ENCODE results near the gene DPYD. TPM values are rescaled to one million over a fixed set of nuclear protein-coding genes. Genes with fewer than 3 reads are reported as not detected.
A peak's percentile ranks its signal among the peaks of the same experiment; 100 is the strongest.

Gene DPYD
- total and polyA plus RNA-seq, 10 of the 15 experiments (the other 5 are each of a cell fraction or from before 2014, with no cell fraction given), result 5.7 to 23.8 (median 10.2) TPM

DNA sequence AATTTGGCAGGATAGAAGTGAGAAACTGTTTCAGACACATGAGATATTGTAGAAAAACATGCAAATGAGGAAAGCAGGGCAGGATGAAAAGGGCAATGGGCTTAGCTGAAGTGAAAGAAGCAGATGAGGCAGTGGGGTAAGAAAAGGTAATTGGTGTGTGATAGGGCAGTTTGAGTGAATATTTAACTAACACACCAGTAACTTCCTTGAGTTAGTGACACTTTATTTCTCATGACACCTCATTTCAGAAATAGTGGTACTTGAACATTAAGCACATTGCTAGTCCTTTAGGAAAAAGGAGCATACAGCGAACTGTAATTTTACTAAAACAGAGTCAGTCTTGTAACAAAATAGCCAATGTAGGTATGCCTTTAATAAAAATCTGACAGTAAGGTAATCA is 415.0 kb downstream of the DPYD start (continued):
- TF ChIP-seq, protein P1, sequence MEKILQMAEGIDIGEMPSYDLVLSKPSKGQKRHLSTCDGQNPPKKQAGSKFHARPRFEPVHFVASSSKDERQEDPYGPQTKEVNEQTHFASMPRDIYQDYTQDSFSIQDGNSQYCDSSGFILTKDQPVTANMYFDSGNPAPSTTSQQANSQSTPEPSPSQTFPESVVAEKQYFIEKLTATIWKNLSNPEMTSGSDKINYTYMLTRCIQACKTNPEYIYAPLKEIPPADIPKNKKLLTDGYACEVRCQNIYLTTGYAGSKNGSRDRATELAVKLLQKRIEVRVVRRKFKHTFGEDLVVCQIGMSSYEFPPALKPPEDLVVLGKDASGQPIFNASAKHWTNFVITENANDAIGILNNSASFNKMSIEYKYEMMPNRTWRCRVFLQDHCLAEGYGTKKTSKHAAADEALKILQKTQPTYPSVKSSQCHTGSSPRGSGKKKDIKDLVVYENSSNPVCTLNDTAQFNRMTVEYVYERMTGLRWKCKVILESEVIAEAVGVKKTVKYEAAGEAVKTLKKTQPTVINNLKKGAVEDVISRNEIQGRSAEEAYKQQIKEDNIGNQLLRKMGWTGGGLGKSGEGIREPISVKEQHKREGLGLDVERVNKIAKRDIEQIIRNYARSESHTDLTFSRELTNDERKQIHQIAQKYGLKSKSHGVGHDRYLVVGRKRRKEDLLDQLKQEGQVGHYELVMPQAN (conservative IDR thresholded peaks at IDR 0.05), result no peak
- TF ChIP-seq ESRRA (IDR thresholded peaks at IDR 0.05; ENCODE audit: low read length), result no peak
- no peak for TF ChIP-seq CHD4 (IDR thresholded peaks at IDR 0.05)
- TF ChIP-seq, protein P2, sequence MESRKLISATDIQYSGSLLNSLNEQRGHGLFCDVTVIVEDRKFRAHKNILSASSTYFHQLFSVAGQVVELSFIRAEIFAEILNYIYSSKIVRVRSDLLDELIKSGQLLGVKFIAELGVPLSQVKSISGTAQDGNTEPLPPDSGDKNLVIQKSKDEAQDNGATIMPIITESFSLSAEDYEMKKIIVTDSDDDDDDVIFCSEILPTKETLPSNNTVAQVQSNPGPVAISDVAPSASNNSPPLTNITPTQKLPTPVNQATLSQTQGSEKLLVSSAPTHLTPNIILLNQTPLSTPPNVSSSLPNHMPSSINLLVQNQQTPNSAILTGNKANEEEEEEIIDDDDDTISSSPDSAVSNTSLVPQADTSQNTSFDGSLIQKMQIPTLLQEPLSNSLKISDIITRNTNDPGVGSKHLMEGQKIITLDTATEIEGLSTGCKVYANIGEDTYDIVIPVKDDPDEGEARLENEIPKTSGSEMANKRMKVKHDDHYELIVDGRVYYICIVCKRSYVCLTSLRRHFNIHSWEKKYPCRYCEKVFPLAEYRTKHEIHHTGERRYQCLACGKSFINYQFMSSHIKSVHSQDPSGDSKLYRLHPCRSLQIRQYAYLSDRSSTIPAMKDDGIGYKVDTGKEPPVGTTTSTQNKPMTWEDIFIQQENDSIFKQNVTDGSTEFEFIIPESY (IDR thresholded peaks at IDR 0.05), result no peak
- TF ChIP-seq, protein P3, sequence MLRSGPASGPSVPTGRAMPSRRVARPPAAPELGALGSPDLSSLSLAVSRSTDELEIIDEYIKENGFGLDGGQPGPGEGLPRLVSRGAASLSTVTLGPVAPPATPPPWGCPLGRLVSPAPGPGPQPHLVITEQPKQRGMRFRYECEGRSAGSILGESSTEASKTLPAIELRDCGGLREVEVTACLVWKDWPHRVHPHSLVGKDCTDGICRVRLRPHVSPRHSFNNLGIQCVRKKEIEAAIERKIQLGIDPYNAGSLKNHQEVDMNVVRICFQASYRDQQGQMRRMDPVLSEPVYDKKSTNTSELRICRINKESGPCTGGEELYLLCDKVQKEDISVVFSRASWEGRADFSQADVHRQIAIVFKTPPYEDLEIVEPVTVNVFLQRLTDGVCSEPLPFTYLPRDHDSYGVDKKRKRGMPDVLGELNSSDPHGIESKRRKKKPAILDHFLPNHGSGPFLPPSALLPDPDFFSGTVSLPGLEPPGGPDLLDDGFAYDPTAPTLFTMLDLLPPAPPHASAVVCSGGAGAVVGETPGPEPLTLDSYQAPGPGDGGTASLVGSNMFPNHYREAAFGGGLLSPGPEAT (IDR thresholded peaks at IDR 0.05; ENCODE audit: low read depth), result peak; percentile 61; the same call in 1 of the 2 replicates
- TF ChIP-seq CREB1 (IDR thresholded peaks at IDR 0.05; ENCODE audit: low read depth), result no peak
- TF ChIP-seq EZH2 (IDR thresholded peaks at IDR 0.05; ENCODE audit: borderline replicate concordance, control insufficient read depth, low read depth, low read length), result no peak
- no peak for TF ChIP-seq ZSCAN29 (IDR thresholded peaks at IDR 0.05)
- no peak for TF ChIP-seq SMAD5 (IDR thresholded peaks at IDR 0.05; ENCODE audit: low read depth)
- TF ChIP-seq, protein P4, sequence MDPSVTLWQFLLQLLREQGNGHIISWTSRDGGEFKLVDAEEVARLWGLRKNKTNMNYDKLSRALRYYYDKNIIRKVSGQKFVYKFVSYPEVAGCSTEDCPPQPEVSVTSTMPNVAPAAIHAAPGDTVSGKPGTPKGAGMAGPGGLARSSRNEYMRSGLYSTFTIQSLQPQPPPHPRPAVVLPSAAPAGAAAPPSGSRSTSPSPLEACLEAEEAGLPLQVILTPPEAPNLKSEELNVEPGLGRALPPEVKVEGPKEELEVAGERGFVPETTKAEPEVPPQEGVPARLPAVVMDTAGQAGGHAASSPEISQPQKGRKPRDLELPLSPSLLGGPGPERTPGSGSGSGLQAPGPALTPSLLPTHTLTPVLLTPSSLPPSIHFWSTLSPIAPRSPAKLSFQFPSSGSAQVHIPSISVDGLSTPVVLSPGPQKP (IDR thresholded peaks at IDR 0.05; ENCODE audit: low read depth, low read length), result no peak
- TF ChIP-seq KLF5 (IDR thresholded peaks at IDR 0.05; ENCODE audit: partially characterized antibody), result no peak
- no peak for TF ChIP-seq TBL1XR1 (IDR thresholded peaks at IDR 0.05; ENCODE audit: low read depth, low read length)
- TF ChIP-seq HDAC2 (IDR thresholded peaks at IDR 0.05), result no peak
- TF ChIP-seq, protein P5, sequence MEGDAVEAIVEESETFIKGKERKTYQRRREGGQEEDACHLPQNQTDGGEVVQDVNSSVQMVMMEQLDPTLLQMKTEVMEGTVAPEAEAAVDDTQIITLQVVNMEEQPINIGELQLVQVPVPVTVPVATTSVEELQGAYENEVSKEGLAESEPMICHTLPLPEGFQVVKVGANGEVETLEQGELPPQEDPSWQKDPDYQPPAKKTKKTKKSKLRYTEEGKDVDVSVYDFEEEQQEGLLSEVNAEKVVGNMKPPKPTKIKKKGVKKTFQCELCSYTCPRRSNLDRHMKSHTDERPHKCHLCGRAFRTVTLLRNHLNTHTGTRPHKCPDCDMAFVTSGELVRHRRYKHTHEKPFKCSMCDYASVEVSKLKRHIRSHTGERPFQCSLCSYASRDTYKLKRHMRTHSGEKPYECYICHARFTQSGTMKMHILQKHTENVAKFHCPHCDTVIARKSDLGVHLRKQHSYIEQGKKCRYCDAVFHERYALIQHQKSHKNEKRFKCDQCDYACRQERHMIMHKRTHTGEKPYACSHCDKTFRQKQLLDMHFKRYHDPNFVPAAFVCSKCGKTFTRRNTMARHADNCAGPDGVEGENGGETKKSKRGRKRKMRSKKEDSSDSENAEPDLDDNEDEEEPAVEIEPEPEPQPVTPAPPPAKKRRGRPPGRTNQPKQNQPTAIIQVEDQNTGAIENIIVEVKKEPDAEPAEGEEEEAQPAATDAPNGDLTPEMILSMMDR (IDR thresholded peaks at IDR 0.05 in 2 of 3, conservative IDR thresholded peaks at IDR 0.05 in 1 of 3; ENCODE audit: control insufficient read depth in 2 of 3, extremely low read depth in 1 of 3, insufficient read depth in 1 of 3, low read depth in 3 of 3, low read length in 3 of 3), result no peak
- TF ChIP-seq MTA3 (IDR thresholded peaks at IDR 0.05; ENCODE audit: borderline replicate concordance, low read length), result no peak
- peak; percentile 28 to 48; a peak in 2 of 4 replicates for TF ChIP-seq EP300 (IDR thresholded peaks at IDR 0.05; ENCODE audit: borderline replicate concordance in 1 of 2, control insufficient read depth in 1 of 2, low read depth in 2 of 2, low read length in 2 of 2)
- TF ChIP-seq, protein P6, sequence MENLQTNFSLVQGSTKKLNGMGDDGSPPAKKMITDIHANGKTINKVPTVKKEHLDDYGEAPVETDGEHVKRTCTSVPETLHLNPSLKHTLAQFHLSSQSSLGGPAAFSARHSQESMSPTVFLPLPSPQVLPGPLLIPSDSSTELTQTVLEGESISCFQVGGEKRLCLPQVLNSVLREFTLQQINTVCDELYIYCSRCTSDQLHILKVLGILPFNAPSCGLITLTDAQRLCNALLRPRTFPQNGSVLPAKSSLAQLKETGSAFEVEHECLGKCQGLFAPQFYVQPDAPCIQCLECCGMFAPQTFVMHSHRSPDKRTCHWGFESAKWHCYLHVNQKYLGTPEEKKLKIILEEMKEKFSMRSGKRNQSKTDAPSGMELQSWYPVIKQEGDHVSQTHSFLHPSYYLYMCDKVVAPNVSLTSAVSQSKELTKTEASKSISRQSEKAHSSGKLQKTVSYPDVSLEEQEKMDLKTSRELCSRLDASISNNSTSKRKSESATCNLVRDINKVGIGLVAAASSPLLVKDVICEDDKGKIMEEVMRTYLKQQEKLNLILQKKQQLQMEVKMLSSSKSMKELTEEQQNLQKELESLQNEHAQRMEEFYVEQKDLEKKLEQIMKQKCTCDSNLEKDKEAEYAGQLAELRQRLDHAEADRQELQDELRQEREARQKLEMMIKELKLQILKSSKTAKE (IDR thresholded peaks at IDR 0.05; ENCODE audit: low read depth, poor library complexity, severe bottlenecking), result peak; percentile 57
- no peak for TF ChIP-seq TCF12 (IDR thresholded peaks at IDR 0.05; ENCODE audit: low read depth, low read length)
- TF ChIP-seq HDAC6 (IDR thresholded peaks at IDR 0.05; ENCODE audit: unreplicated experiment), result no peak
- 0 out of 2 replicates have a peak, but pooled peaks have one; percentile 14 for TF ChIP-seq NR2F1 (conservative IDR thresholded peaks at IDR 0.05)

Data from GM12878 (cell line).